Measurements from ENCODE around the gene IL1RN.

The IL1RN gene

GRCh38 chr2:113137827-113138226 is 10.4 kb downstream of the IL1RN start:
- CTCF ChIA-PET: interaction anchor here (0.7 to 10.6 kb wide), 55 partner anchors 9 to 609 kb away, joined by 3 to 162 read pairs (median 5); partner anchors contain the start of genes IL1F10, IL36RN and PSD4
- POLR2A ChIA-PET: interaction anchor here (0.9 kb wide), 1 partner anchor 37 kb away, joined by 6 read pairs; no protein-coding TSS in a partner anchor
- TF ChIP-seq, protein P1, sequence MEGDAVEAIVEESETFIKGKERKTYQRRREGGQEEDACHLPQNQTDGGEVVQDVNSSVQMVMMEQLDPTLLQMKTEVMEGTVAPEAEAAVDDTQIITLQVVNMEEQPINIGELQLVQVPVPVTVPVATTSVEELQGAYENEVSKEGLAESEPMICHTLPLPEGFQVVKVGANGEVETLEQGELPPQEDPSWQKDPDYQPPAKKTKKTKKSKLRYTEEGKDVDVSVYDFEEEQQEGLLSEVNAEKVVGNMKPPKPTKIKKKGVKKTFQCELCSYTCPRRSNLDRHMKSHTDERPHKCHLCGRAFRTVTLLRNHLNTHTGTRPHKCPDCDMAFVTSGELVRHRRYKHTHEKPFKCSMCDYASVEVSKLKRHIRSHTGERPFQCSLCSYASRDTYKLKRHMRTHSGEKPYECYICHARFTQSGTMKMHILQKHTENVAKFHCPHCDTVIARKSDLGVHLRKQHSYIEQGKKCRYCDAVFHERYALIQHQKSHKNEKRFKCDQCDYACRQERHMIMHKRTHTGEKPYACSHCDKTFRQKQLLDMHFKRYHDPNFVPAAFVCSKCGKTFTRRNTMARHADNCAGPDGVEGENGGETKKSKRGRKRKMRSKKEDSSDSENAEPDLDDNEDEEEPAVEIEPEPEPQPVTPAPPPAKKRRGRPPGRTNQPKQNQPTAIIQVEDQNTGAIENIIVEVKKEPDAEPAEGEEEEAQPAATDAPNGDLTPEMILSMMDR (IDR thresholded peaks at IDR 0.05; ENCODE audit: control extremely low read depth, extremely low read depth, low read depth, missing control alignments): no peak
- DNase-seq (ENCODE audit: extremely low spot score): no peak

- DNase-seq (ENCODE audit: extremely low spot score): peak; percentile 74
- POLR2A ChIA-PET: interaction anchor here (0.9 kb wide), 1 partner anchor 36 kb away, joined by 6 read pairs; no protein-coding TSS in a partner anchor
- CTCF ChIA-PET: interaction anchor here (0.7 to 10.6 kb wide), 54 partner anchors 10 to 610 kb away, joined by 3 to 162 read pairs (median 5); partner anchors contain the start of genes IL1F10, IL36RN and PSD4
- TF ChIP-seq, protein P1 (IDR thresholded peaks at IDR 0.05; ENCODE audit: control extremely low read depth, extremely low read depth, low read depth, missing control alignments): peak; percentile 64
Measured at GRCh38 chr2:113138428-113139322, 11.3 kb downstream of the IL1RN start.

GRCh38 chr2:113141451-113141850 is 14.1 kb downstream of the IL1RN start:
- DNase-seq (ENCODE audit: extremely low spot score): no peak
- CTCF ChIA-PET: interaction anchor here (0.8 to 10.6 kb wide), 6 partner anchors 16 to 248 kb away, joined by 3 to 162 read pairs (median 83); partner anchors contain the start of gene PSD4
- POLR2A ChIA-PET: no interaction called here
- TF ChIP-seq, protein P1 (IDR thresholded peaks at IDR 0.05; ENCODE audit: control extremely low read depth, extremely low read depth, low read depth, missing control alignments): no peak

DNA sequence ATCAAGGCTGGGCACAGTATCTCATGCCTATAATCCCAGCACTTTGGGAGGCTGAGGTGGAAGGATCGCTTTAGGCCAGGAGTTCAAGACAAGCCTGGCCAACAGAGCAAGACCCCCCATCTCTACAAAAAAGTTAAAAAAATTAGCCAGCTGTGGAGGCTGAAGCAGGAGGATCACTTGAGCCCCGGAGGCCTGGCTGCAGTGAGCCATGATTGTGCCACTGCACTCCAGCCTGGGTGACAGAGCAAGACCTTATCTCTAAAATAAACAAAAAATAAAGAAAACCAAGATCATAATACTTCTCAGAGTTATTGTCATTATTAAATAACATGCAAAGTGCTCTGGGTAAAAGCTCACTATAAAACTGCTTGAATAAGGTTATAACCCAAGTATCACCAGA is 14.9 kb downstream of the IL1RN start:
- no peak for DNase-seq (ENCODE audit: extremely low spot score)
- POLR2A ChIA-PET: no interaction called here
- CTCF ChIA-PET: interaction anchor here (0.8 to 10.6 kb wide), 6 partner anchors 16 to 247 kb away, joined by 3 to 162 read pairs (median 83); partner anchors contain the start of gene PSD4
- TF ChIP-seq, protein P1 (IDR thresholded peaks at IDR 0.05; ENCODE audit: control extremely low read depth, extremely low read depth, low read depth, missing control alignments): no peak

DNA sequence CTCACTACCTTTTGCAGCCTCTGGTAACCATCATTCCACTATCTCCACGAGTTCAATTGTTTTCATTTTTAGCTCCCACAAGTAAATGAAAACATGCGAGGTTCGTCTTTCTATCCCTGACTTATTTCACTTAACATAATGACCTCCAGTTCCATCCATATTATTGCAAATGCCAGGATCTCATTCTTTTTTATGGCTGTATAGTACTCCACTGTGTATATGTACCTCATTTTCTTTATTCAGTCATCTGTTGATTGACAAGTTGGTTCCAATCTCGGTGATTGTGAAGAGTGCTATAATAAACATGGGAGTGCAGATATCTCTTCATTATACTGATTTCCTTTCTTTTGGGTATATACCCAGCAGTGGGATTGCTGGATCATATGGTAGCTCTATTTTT is 16.9 kb downstream of the IL1RN start:
- ChIA-PET CTCF (interaction anchor here (1.5 to 10.6 kb wide), 4 partner anchors 13 to 246 kb away, joined by 3 to 162 read pairs (median 42); no protein-coding TSS in a partner anchor), POLR2A (no interaction called here)
- no peak for DNase-seq (ENCODE audit: extremely low spot score)
- TF ChIP-seq, protein P1 (IDR thresholded peaks at IDR 0.05; ENCODE audit: control extremely low read depth, extremely low read depth, low read depth, missing control alignments): no peak
